Caco-2 (cell line): Measurements from ENCODE around the gene TAP2. TPM values are rescaled to one million over a fixed set of nuclear protein-coding genes. Genes with fewer than 3 reads are reported as not detected.

Experiments used
- BruUV-seq: library from RNA; stranded (reverse); fragments of 400-500 nt; replicated peaks from 2 replicates; lab custom pipeline; 2021; lab: Mats Ljungman, UMichigan
- CTCF ChIA-PET: fragments of 300-600 bp; sonication (Branson Sonifier 250); formaldehyde crosslinking; loops from one replicate; lab custom pipeline; 2022; ENCODE audit warnings: antibody characterized with exemption; lab: Charles Lee
- POLR2A ChIA-PET: fragments of 300-600 bp; sonication (Branson Sonifier 250); formaldehyde crosslinking; loops from one replicate; lab custom pipeline; 2022; ENCODE audit warnings: antibody characterized with exemption; lab: Charles Lee
- DNase-seq, 2 experiments: peaks; one replicate each; pipeline versions ENCODE4 v3.0.0 to v3.0.0-alpha.2; 2020 to 2022
- H3K27me3 ChIP-seq: replicated peaks from 2 replicates; pipeline ENCODE4 v1.6.0; 2011; ENCODE audit warnings: low read length; ENCODE audit not compliant: control insufficient read depth, insufficient read depth
- H3K36me3 ChIP-seq: 2 replicates; pipeline ENCODE4 v1.5.1; 2011; ENCODE audit warnings: low read length; ENCODE audit not compliant: control insufficient read depth, insufficient read depth
- H3K4me1 ChIP-seq: fragments of 250-450 bp; sonication (Bioruptor Pico); 2 replicates; pipeline ENCODE4 v1.5.1; 2020; ENCODE audit warnings: mild to moderate bottlenecking
- H3K4me3 ChIP-seq: 2 replicates; pipeline ENCODE4 v1.5.1; 2011; ENCODE audit warnings: low read depth, mild to moderate bottlenecking, control low read depth, low read length
- H3K9me3 ChIP-seq: fragments of 250-450 bp; sonication (Bioruptor Pico); 2 replicates; pipeline ENCODE4 v1.5.1; 2020; ENCODE audit warnings: mild to moderate bottlenecking, moderate library complexity
- H3K27ac Mint-ChIP-seq: one replicate; pipeline ENCODE4 v1.8.0; 2022; ENCODE audit warnings: mixed read lengths; ENCODE audit not compliant: unreplicated experiment
- H3K27me3 Mint-ChIP-seq: one replicate; pipeline ENCODE4 v1.8.0; 2022; ENCODE audit warnings: mixed read lengths; ENCODE audit not compliant: insufficient read depth, unreplicated experiment
- H3K36me3 Mint-ChIP-seq: one replicate; pipeline ENCODE4 v1.8.0; 2022; ENCODE audit warnings: mild to moderate bottlenecking, mixed read lengths; ENCODE audit not compliant: insufficient read depth, unreplicated experiment
- H3K4me1 Mint-ChIP-seq: one replicate; pipeline ENCODE4 v1.8.0; 2022; ENCODE audit warnings: low read depth, mixed read lengths; ENCODE audit not compliant: unreplicated experiment
- H3K4me3 Mint-ChIP-seq: one replicate; pipeline ENCODE4 v1.8.0; 2022; ENCODE audit warnings: mild to moderate bottlenecking, moderate library complexity, mixed read lengths; ENCODE audit not compliant: unreplicated experiment
- H3K9me3 Mint-ChIP-seq: one replicate; pipeline ENCODE4 v1.8.0; 2022; ENCODE audit warnings: mixed read lengths; ENCODE audit not compliant: unreplicated experiment
- CTCF ChIP-seq, 2 experiments: fragments of 200-600 bp in 1 of 2; IDR thresholded peaks; 1 replicate in 1 of 2; 2 replicates in 1 of 2; pipeline versions ENCODE4 v1.5.1 to v1.8.0; 2011 to 2022; ENCODE audit warnings: antibody characterized with exemption in 1 of 2, control low read depth in 1 of 2, inconsistent platforms in 1 of 2, low read depth in 1 of 2, low read length in 1 of 2, mild to moderate bottlenecking in 1 of 2, moderate library complexity in 1 of 2; ENCODE audit not compliant: insufficient read depth in 1 of 2, severe bottlenecking in 1 of 2, unreplicated experiment in 1 of 2
- intact Hi-C: fragments of 100-400 bp; cut with micrococcal nuclease; formaldehyde crosslinking; loops from one replicate; pipeline ENCODE4 v1.10.0; 2022; ENCODE audit not compliant: unreplicated experiment
- total RNA-seq: library from RNA; stranded (reverse); gene quantifications from 2 replicates; pipeline ENCODE4 v1.2.3, GENCODE V29; 2022

The TAP2 gene
- total RNA-seq, 1 experiment from 2014 or later = 10.3 TPM

- Mint-ChIP-seq H3K4me3 (no peak overlapping the region), H3K4me1 (no peaks in the 10 kb centered on the region), H3K36me3 (no peaks in the 10 kb centered on the region), H3K27me3 (peaks cover 8% of the 10 kb centered on the region), H3K27ac (no peak overlapping the region), H3K9me3 (no peaks in the 10 kb centered on the region)
- POLR2A ChIA-PET = no interaction called here
- no peak for TF ChIP-seq CTCF (IDR thresholded peaks at IDR 0.05; ENCODE audit: insufficient read depth in 1 of 2, low read depth in 1 of 2, low read length in 1 of 2, severe bottlenecking in 1 of 2, unreplicated experiment in 1 of 2)
- H3K4me1 ChIP-seq = peaks cover 13% of the 10 kb centered on the region; the same call in 1 of the 2 replicates
- no peak for DNase-seq
- no peaks in the 10 kb centered on the region for H3K9me3 ChIP-seq
- intact Hi-C loops = no loop called here
- no peaks in the 10 kb centered on the region for H3K36me3 ChIP-seq
- no peaks in the 10 kb centered on the region for H3K27me3 ChIP-seq
- CTCF ChIA-PET = no interaction called here
- BruUV-seq = no TSS peak
- H3K4me3 ChIP-seq = no peak overlapping the region
Measured at GRCh38 chr6:32819729-32820128, 18.8 kb downstream of the TAP2 start.

GRCh38 chr6:32818867-32819266 lies 19.7 kb downstream of the TAP2 start:
- no peaks in the 10 kb centered on the region for H3K9me3 Mint-ChIP-seq
- DNase-seq = no peak
- CTCF ChIA-PET = no interaction called here
- H3K4me1 Mint-ChIP-seq = no peaks in the 10 kb centered on the region
- TF ChIP-seq CTCF (IDR thresholded peaks at IDR 0.05; ENCODE audit: insufficient read depth in 1 of 2, low read depth in 1 of 2, low read length in 1 of 2, severe bottlenecking in 1 of 2, unreplicated experiment in 1 of 2) = no peak
- no peaks in the 10 kb centered on the region for H3K9me3 ChIP-seq
- no peaks in the 10 kb centered on the region for H3K27me3 ChIP-seq
- peaks cover 8% of the 10 kb centered on the region for H3K27me3 Mint-ChIP-seq
- no peak overlapping the region for H3K4me3 ChIP-seq
- H3K27ac Mint-ChIP-seq = no peak overlapping the region
- H3K4me1 ChIP-seq = peaks cover 13% of the 10 kb centered on the region; the same call in 1 of the 2 replicates
- no peak overlapping the region for H3K4me3 Mint-ChIP-seq
- POLR2A ChIA-PET = no interaction called here
- no peaks in the 10 kb centered on the region for H3K36me3 Mint-ChIP-seq
- BruUV-seq = no TSS peak
- H3K36me3 ChIP-seq = no peaks in the 10 kb centered on the region
- intact Hi-C loops = no loop called here

- peaks cover 8% of the 10 kb centered on the region for H3K27me3 Mint-ChIP-seq
- Histone ChIP-seq H3K9me3 (no peaks in the 10 kb centered on the region), H3K4me3 (no peak within 1 kb of the TSS), H3K36me3 (no peaks in the 10 kb centered on the region), H3K4me1 (peaks cover 13% of the 10 kb centered on the region; the same call in 1 of the 2 replicates), H3K27me3 (no peaks in the 10 kb centered on the region)
- peak in 1 of 2 experiments; percentile 21 for DNase-seq
- POLR2A ChIA-PET = interaction anchor here (1.0 kb wide), 1 partner anchor 155 kb away, joined by 3 read pairs; no protein-coding TSS in a partner anchor
- no peaks in the 10 kb centered on the region for H3K36me3 Mint-ChIP-seq
- no peak within 1 kb of the TSS for H3K4me3 Mint-ChIP-seq
- CTCF ChIA-PET = no interaction called here
- H3K27ac Mint-ChIP-seq = no peak within 1 kb of the TSS
- TF ChIP-seq CTCF (IDR thresholded peaks at IDR 0.05; ENCODE audit: insufficient read depth in 1 of 2, low read depth in 1 of 2, low read length in 1 of 2, severe bottlenecking in 1 of 2, unreplicated experiment in 1 of 2) = no peak
- no TSS peak for BruUV-seq
- no peaks in the 10 kb centered on the region for H3K9me3 Mint-ChIP-seq
- intact Hi-C loops = no loop called here
- no peaks in the 10 kb centered on the region for H3K4me1 Mint-ChIP-seq
Measured at GRCh38 chr6:32816746-32817204, 21.8 kb downstream of the TAP2 start, which contains the start of gene HLA-DOB. Gene HLA-DOB, minus strand, starts transcription at chr6:32817002. Its CDS starts 51 bp downstream, at chr6:32816951.
